Activated effector memory CD4-positive, alpha-beta T cell treated with anti-CD3 and anti-CD28 coated beads, Interleukin-2, amount 50 U/mL, for 16 hours (primary cell): ENCODE results near the gene THAP3.
A peak's percentile ranks its signal among the peaks of the same experiment; 100 is the strongest.

ENCODE experiments used
- DNase-seq: peaks from one replicate; pipeline ENCODE4 v3.0.0-alpha.2; 2020

The THAP3 gene, protein sequence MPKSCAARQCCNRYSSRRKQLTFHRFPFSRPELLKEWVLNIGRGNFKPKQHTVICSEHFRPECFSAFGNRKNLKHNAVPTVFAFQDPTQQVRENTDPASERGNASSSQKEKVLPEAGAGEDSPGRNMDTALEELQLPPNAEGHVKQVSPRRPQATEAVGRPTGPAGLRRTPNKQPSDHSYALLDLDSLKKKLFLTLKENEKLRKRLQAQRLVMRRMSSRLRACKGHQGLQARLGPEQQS

DNA sequence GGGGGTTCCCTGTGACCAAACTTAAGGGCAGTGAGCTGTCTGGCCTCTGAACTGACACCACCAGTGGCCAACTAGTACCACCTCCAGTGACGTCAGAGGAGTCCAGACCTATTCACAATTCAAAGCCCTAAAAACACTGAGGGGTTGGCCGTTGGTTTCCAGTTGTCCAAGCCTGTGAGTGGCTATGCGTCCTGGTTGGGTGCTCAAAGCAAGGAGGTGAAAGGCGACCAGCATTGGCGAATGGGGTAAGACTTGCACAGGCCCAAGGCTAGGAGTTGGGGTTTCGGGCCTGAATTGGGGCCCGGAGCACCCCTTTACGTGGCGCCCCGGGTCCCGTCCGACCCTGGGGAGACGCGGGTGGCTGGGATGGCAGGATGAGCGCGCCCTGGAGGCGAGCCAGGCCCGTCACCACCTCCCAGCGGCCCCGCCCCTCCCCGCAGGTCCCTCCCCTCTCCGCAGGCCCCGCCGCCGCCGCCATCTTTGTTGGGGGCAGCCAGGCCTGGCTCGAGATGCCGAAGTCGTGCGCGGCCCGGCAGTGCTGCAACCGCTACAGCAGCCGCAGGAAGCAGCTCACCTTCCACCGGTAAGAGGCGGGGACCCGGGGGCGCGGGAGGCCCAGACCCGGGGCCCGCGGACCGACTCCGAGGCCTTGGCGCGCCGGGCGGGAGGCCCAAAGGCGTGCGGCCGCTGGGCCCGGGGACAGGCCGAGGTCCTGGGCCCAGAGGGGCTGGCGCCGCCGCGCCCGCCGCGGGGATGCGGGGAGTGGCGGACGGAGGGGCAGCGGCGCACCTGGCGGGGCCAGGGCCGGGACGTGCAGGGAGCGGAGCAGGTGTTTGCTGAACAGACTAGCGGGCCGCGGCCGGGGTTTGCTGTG, at the start of gene THAP3:
TSS of gene THAP3 (plus strand) at position 159 of the 874 bp plus-strand sequence. CDS start at position 510, 351 bp downstream.
- DNase-seq = peak; percentile 95

DNA sequence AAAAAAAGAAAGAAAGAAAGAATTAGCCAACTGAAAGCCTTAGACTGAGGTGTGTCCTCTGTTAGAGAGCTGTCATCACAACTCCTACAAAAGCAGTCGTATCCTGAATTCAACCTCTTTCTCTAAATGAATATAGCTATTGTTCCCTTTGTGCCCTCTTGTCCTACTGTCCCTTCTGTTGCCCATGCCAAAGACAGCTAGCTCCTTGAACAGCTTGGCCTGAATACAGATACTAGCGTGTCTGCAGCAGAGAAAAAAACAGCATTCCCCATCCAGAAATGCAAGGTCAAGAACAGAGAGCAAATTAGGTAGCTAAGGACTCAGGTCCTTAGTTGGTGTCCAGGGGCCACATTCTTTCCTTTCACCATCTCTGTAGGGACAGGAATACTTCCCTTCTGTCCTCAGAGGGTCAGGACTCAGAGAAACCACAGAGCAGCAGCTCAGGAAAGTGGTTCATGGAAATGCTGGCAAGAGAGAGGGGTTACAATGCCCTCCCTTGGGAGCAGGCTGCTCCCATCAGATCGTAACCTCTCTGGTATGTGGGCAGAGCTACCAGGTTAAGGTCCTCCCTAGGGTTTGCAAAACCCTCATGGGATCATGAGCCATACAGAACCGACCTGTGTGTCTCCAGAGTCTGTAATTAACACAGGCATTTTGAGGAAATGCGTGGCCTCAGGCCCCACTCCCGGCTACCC, 46.7 kb upstream of the THAP3 start:
- no peak for DNase-seq

DNA sequence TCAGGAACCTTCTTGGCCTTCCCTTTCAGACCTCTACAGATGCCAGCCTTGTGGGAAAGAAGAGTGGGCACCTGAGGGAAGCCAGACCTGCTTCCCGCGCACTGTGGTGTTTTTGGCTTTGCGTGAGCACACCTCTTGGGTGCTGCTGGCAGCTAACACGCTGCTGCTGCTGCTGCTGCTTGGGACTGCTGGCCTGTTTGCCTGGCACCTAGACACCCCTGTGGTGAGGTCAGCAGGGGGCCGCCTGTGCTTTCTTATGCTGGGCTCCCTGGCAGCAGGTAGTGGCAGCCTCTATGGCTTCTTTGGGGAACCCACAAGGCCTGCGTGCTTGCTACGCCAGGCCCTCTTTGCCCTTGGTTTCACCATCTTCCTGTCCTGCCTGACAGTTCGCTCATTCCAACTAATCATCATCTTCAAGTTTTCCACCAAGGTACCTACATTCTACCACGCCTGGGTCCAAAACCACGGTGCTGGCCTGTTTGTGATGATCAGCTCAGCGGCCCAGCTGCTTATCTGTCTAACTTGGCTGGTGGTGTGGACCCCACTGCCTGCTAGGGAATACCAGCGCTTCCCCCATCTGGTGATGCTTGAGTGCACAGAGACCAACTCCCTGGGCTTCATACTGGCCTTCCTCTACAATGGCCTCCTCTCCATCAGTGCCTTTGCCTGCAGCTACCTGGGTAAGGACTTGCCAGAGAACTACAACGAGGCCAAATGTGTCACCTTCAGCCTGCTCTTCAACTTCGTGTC, 45.9 kb upstream of the THAP3 start:
- no peak for DNase-seq

DNA sequence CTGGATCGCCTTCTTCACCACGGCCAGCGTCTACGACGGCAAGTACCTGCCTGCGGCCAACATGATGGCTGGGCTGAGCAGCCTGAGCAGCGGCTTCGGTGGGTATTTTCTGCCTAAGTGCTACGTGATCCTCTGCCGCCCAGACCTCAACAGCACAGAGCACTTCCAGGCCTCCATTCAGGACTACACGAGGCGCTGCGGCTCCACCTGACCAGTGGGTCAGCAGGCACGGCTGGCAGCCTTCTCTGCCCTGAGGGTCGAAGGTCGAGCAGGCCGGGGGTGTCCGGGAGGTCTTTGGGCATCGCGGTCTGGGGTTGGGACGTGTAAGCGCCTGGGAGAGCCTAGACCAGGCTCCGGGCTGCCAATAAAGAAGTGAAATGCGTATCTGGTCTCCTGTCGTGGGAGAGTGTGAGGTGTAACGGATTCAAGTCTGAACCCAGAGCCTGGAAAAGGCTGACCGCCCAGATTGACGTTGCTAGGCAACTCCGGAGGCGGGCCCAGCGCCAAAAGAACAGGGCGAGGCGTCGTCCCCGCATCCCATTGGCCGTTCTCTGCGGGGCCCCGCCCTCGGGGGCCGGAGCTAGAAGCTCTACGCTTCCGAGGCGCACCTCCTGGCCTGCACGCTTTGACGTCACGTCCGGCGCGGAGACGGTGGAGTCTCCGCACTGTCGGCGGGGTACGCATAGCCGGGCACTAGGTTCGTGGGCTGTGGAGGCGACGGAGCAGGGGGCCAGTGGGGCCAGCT, 45.1 kb upstream of the THAP3 start, which contains the start of gene ZBTB48:
TSS of gene ZBTB48 (plus strand) at position 621 of the 745 bp plus-strand sequence. CDS start 616 bp downstream, outside the sequence.
- DNase-seq = peak; percentile 99

DNA sequence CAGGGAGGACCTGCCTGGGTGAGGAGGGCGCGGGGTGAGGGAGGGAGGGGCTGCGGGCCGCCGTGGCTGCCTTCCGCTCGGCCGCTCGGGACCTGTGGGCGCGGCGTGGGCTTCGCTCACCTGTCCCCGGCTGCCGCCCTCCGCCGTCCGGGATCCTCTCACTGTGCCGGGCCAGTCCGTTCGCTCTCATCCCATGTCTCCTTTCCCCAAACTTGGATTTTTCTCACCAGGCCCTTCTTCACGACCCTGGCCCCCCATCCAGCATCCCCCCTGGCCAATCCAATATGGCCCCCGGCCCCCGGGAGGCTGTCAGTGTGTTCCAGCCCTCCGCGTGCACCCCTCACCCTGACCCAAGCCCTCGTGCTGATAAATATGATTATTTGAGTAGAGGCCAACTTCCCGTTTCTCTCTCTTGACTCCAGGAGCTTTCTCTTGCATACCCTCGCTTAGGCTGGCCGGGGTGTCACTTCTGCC, 44.5 kb upstream of the THAP3 start:
- no peak for DNase-seq

DNA sequence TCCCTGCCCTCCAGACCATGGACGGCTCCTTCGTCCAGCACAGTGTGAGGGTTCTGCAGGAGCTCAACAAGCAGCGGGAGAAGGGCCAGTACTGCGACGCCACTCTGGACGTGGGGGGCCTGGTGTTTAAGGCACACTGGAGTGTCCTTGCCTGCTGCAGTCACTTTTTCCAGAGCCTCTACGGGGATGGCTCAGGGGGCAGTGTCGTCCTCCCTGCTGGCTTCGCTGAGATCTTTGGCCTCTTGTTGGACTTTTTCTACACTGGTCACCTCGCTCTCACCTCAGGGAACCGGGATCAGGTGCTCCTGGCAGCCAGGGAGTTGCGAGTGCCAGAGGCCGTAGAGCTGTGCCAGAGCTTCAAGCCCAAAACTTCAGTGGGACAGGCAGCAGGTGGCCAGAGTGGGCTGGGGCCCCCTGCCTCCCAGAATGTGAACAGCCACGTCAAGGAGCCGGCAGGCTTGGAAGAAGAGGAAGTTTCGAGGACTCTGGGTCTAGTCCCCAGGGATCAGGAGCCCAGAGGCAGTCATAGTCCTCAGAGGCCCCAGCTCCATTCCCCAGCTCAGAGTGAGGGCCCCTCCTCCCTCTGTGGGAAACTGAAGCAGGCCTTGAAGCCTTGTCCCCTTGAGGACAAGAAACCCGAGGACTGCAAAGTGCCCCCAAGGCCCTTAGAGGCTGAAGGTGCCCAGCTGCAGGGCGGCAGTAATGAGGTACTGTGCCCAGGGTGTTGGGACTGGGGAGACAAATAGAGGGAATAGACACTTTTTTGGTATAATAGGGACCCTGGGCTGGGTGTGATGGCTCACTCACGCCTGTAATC, 43.9 kb upstream of the THAP3 start:
- peak; percentile 69 for DNase-seq

DNA sequence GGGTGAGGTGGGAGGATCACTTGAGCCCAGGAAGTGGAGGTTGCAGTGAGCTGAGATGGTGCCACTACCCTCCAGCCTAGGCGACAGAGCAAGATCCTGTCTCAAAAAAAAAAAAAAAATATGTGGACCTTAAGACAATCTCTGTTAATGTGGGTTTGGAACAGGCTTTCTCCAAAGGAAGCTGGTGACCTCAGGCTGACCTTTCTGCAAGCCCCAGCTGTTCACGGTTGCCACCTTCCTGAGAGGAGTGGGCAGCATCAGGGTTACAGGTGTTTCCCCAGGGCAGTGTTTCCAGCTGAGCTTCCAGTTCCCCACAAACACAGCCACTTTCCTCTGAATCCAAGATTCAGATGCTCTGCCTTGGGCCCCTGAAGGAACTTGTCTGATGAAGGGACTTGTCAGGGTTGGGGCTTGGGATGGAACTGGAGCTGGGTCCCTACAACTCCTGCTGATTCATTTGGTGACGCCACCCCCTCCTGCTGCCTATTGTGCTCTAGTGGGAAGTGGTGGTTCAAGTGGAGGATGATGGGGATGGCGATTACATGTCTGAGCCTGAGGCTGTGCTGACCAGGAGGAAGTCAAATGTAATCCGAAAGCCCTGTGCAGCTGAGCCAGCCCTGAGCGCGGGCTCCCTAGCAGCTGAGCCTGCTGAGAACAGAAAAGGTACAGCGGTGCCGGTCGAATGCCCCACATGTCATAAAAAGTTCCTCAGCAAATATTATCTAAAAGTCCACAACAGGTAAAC, 42.9 kb upstream of the THAP3 start:
- peak; percentile 62 for DNase-seq

DNA sequence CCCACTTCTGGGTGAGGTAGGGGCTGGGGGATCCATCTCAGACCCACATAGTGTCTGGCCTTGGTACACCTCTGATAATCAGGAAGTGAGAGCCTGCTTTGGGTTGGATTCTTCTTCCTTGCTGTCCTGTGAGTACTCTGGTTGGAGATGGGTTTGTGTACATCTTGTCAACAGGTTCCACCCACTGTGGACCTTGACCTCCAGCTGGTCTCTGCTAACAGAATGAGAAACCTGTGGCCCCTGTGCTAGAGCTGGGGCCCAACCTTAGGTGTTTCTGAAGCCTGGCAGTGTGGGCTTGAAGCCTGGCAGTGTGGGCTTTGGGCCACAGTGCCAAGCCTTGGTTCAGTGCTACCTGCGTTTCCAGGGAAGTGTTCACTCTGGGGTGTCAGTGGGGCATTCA, 42.3 kb upstream of the THAP3 start:
- DNase-seq = no peak

DNA sequence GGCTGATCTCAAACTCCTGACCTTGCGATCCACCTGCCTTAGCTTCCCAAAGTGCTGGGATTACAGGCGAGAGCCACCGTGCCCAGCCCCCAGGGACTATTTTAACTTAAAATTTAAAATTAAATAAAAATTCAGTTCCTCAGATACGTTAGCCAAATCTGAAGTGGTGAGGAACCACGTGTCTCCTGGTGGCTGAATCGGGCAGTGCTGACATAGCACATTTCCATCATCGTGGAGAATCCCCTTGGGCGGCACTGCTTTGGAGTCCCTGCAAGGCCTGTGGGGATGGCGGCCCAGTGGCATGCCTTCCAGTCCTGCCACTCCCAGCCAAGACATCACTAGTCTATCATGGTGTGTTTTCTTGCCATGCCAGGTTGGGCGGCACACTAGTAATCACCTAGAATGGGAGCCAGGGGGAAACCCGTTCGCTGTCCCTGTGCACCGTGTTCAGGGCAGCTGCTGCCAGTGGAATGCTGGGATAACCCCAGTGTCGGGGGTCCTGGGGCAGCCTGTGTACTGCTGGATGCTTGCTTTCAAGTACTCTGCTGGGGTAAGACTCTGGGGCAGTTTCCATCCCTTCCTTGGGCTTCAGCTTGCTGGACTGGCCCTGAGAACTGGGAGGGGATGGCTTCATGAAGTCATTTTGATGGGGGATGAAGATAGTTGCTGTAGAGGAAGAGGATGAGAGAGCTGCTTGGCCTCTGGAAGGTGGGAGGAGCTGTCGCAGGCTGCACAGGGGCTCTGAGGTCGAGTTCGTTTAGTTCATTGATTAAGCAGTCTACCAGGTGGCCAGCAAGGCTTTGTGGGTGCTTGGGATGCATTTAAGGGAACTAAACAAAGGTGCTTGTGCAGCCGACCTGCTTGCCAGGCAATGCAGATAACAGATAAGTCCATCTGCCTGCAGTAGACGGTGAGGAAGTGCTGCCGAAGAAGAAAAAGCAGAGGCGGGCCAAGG, 40.3 kb upstream of the THAP3 start:
- no peak for DNase-seq

DNA sequence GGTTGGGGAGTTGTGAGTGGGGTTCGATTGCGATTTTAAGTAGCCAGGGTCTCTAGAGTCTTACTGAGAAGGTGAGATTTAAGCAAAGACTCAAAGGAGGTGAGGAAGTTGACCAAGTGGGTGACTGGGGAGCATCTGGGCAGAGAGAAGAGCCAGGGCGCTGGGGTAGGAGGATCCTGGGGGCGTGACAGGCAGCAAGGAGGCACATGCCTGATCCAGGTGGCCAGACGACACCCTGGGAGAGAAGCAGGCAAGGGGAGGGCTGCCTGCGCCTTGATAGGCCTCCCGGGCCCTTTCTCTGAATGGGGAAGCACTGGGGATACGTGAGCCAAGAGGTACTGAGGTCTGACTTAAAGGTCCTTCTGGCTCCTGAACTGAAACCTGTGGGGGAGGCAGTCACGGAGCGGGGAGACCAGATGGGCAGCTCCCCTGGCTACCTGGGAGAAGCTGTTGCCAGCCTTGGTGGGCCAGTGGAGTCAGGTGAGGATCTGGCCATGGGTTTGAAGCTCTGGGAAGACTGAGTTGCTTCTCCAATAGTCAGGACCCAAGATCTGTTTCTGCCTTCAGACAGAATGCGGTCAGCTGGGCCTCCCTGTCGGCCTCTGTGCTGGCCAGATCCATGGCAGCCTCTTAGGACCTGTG, 39.5 kb upstream of the THAP3 start:
- DNase-seq = no peak

DNA sequence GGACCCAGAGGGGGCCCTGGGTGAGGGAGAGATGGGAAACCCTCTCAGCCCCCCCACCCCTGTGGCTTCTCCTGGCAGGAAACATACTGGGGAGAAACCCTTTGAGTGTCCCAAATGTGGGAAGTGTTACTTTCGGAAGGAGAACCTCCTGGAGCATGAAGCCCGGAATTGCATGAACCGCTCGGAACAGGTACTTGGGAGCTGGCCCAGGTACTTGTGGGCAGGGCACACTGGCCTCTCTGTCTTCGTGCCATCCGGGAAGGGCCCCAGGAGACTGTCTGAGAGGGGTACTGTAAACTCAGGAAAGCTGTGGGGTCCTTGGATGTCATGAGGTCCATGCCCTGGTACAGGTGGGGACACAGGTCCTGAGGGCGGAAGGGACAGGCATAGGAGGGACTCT, 38.8 kb upstream of the THAP3 start:
- DNase-seq = no peak

DNA sequence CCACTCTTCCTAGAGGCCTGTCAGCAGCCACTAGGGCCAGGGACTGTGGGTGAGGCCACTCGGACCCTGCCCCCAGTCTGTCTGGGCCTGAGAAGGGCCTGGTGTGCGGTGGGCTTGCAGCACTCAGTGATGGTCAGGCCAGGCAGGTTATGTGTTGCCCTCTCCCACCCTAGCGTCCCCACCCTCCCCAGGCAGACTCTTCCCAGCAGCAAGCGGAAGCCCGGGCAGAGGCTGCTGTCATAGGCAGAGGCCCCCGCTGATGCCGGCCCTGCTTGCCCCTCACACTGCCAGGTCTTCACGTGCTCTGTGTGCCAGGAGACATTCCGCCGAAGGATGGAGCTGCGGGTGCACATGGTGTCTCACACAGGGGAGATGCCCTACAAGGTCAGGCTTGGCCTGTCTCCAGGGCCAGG, 38.3 kb upstream of the THAP3 start:
- no peak for DNase-seq

DNA sequence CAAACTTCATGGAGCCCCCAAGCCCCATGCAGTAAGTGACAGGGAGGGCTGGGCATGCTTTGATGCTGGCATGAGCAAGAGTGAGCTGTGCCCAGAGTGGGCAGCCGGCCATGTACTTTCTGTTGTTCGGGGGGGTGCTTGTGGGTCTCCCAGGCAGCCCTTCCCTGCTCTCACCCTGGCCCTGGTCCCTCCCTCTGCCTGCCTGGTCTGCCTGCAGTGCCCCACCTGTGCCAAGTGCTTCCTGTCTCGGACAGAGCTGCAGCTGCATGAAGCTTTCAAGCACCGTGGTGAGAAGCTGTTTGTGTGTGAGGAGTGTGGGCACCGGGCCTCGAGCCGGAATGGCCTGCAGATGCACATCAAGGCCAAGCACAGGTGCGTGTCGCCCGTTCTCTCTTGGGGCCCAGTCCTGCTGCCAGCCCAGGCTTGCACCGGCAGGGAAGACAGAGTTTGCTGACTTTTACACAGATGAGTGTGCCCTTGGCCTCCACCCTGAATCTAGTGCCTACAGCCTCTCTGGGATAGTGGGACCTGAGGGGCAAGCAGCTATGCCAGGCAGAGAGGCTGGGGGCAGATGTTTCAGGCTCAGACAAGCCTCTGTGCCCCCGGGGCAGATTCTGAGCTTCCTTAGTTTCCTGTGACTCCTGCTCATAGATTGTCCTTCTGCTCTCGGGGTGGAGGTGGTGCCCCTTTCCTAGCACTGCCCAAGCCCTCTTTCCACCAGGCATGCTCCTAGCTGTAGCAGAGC, 37.2 kb upstream of the THAP3 start:
- no peak for DNase-seq

DNA sequence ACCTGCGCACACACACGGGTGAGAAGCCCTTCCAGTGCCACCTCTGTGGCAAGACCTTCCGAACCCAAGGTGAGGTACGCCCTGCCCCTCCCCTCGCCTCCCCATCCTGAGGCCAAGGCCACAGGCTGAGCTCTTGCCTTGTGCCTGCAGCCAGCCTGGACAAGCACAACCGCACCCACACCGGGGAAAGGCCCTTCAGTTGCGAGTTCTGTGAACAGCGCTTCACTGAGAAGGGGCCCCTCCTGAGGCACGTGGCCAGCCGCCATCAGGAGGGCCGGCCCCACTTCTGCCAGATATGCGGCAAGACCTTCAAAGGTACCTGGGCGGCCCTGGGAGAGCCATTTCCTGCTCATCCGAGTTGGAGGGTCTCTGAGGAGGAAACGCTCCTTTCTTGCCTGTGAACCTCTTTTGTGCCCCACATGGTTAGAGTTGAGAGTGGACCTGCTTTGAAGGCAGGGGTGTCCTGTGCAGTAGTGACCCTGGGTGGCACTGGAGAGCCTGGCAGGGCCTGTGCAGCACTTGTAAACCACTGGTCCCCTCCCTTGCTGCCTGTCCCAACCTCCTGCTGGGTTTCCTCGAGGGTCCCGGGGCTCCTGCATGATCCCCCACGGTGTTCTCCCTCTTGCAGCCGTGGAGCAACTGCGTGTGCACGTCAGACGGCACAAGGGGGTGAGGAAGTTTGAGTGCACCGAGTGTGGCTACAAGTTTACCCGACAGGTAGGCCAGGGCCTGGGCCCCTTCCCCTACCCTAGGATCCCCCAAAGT, 36.4 kb upstream of the THAP3 start:
- DNase-seq = no peak

DNA sequence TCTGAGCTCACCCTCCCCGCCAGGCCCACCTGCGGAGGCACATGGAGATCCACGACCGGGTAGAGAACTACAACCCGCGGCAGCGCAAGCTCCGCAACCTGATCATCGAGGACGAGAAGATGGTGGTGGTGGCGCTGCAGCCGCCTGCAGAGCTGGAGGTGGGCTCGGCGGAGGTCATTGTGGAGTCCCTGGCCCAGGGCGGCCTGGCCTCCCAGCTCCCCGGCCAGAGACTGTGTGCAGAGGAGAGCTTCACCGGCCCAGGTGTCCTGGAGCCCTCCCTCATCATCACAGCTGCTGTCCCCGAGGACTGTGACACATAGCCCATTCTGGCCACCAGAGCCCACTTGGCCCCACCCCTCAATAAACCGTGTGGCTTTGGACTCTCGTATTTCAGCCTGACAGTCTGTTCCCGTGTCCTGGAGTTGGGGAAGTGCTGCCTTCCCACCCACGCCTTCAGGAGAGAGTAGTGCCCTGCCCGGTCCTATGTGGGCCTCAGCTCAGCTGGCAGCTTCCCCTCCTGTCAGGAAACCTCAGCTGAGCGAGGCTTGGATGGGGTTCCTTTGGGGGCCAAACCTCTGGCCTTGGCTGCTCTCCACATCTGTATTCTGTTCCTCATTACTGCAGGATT, 35.7 kb upstream of the THAP3 start:
- DNase-seq = no peak

DNA sequence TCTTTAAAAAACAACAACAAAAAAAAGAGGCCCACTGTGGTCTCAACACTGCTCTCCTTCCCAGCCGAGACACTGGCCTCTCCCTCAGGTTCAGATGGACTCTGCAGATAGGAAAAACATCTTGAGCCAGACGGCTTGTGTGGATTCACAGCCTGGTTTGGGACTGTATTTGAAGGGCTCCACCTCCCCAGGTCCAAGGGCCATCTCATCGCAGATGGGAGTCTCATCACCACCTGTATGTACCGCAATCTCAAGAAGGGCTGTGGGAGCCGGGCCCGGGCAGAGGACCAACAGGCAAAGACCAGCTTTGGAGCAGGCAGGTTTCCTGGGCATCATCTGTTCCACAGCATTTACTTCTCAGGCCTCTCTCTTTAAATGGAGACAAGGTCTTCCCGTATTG, 34.6 kb upstream of the THAP3 start:
- peak; percentile 63 for DNase-seq
